ENCODE measurements around the gene MFSD1.

- TF ChIP-seq POLR2A (IDR thresholded peaks at IDR 0.05; ENCODE audit: low read length): no peak
- no peak for TF ChIP-seq GATA1 (IDR thresholded peaks at IDR 0.05; ENCODE audit: low read depth, low read length)
Measured at GRCh38 chr3:158753854-158754253, 48.0 kb upstream of the MFSD1 start.
